Stomach (tissue), 9 donors: Measurements from ENCODE around the gene GSAP. TPM values are rescaled to one million over a fixed set of nuclear protein-coding genes. Genes with fewer than 3 reads are reported as not detected.
"Not testable (repeated sequence)": the region's sequence is repeated elsewhere in the genome, so short reads cannot be mapped to it uniquely, and the experiment has no call there.

Experiments used
- DNase-seq, 2 donors: peaks; one replicate each; pipeline versions ENCODE4 v3.0.0 to v3.0.0-alpha.2; 2013 to 2019
- H3K27ac ChIP-seq, 5 donors: fragments of 200-600 bp in 4 of 5; sonication (generic) in 4 of 5; one replicate each; pipeline ENCODE4 v1.5.1; 2013 to 2019; ENCODE audit warnings: mild to moderate bottlenecking in 1 of 5, moderate library complexity in 1 of 5
- H3K27me3 ChIP-seq, 3 donors: fragments of 200-600 bp; sonication (generic); one replicate each; pipeline ENCODE4 v1.5.1; 2017 to 2019; ENCODE audit warnings: mixed run types in 1 of 3
- H3K36me3 ChIP-seq, 4 donors: fragments of 200-600 bp; sonication (generic); 1 replicate in 3 of 4; 2 replicates in 1 of 4; pipeline ENCODE4 v1.5.1; 2016 to 2019
- H3K4me1 ChIP-seq, 4 donors: fragments of 200-600 bp; sonication (generic); one replicate each; pipeline ENCODE4 v1.5.1; 2016 to 2019
- H3K4me3 ChIP-seq, 4 donors: fragments of 200-600 bp; sonication (generic) in 3 of 4; one replicate each; pipeline ENCODE4 v1.5.1; 2016 to 2019; ENCODE audit warnings: mild to moderate bottlenecking in 1 of 4
- H3K9me3 ChIP-seq, 4 donors: fragments of 200-600 bp; sonication (generic); one replicate each; pipeline ENCODE4 v1.5.1; 2016 to 2019
- CTCF ChIP-seq, 7 experiments: fragments of 450-650 bp in 4 of 7; fragments of 200-600 bp in 3 of 7; sonication (generic) in 3 of 7; IDR thresholded peaks; one replicate each; pipeline ENCODE4 v1.5.1; 2016 to 2019; ENCODE audit warnings: antibody characterized with exemption in 7 of 7, control low read depth in 2 of 7, mild to moderate bottlenecking in 1 of 7
- EP300 ChIP-seq: sonication (generic); formaldehyde crosslinking; IDR thresholded peaks from one replicate; pipeline ENCODE4 v1.6.1; 2017; ENCODE audit warnings: antibody characterized with exemption
- POLR2A ChIP-seq, 4 donors: fragments of 450-650 bp; IDR thresholded peaks; one replicate each; pipeline ENCODE4 v1.6.1; 2016; ENCODE audit warnings: antibody characterized with exemption in 4 of 4, control low read depth in 2 of 4, mild to moderate bottlenecking in 1 of 4, moderate library complexity in 1 of 4
- POLR2AphosphoS5 ChIP-seq, 3 donors: sonication (generic); formaldehyde crosslinking; IDR thresholded peaks; one replicate each; pipeline ENCODE4 v1.6.1; 2016; ENCODE audit warnings: antibody characterized with exemption in 3 of 3
- WGBS, 5 donors: extraction: QIAGEN DNeasy Blood & Tissue Kit in 3 of 5; methylation state at CpG; one replicate each; pipeline versions ENCODE4 v1.1.5 to v1.1.7; 2013 to 2018; 5-methylcytosine and 5-hydroxymethylcytosine counted together
- intact Hi-C: fragments of 100-400 bp; cut with DNase I; formaldehyde crosslinking; loops from one replicate; pipeline ENCODE4 v1.15.1; 2023; ENCODE audit warnings: low total_unique reads
- polyA plus RNA-seq, 3 donors: library from polyadenylated mRNA; stranded (reverse); fragments of 200-250 nt; gene quantifications; one replicate each; pipeline ENCODE4 v1.2.3, GENCODE V29; 2013
- total RNA-seq, 5 donors: library from RNA; depleted of rRNA; stranded (reverse); fragments of >200 nt; gene quantifications; one replicate each; pipeline versions ENCODE4 v1.1.0 to v1.2.3, GENCODE V29; 2014 to 2016
- donor health status: healthy with polysubstance abuse.
- donor health status: Bipolar disorder and iron deficiency.
- donor health status: healthy.

GSAP gene
- total and polyA plus RNA-seq, 8 donors = 3.5 to 52.1 (median 15.9) TPM

GRCh38 chr7:77281780-77282478 lies 134.2 kb downstream of the GSAP start:
- Histone ChIP-seq H3K4me3 (peak overlapping the region in 3 of 4 donors; percentile 3 to 31 (median 30)), H3K27ac (peak overlapping the region in 4 of 5 donors; percentile 1 to 55 (median 14)), H3K9me3 (no peaks in the 10 kb centered on the region), H3K36me3 (peaks cover 0 to 5% (median 0%) of the 10 kb centered on the region in 4 donors), H3K27me3 (no peaks in the 10 kb centered on the region), H3K4me1 (peaks cover 0 to 23% (median 19%) of the 10 kb centered on the region in 4 donors)
- intact Hi-C loops = no loop called here
- TF ChIP-seq POLR2AphosphoS5 (IDR thresholded peaks at IDR 0.05) (peak in 2 of 3 donors; percentile 13 to 16), CTCF (IDR thresholded peaks at IDR 0.05) (no peak), POLR2A (IDR thresholded peaks at IDR 0.05) (no peak), EP300 (no peak)
- 26 to 43% (median 31%) methylated on average over 3 of the region's 3 CpGs for WGBS, 5 donors
- peak in 1 of 2 donors; percentile 56 for DNase-seq

DNA sequence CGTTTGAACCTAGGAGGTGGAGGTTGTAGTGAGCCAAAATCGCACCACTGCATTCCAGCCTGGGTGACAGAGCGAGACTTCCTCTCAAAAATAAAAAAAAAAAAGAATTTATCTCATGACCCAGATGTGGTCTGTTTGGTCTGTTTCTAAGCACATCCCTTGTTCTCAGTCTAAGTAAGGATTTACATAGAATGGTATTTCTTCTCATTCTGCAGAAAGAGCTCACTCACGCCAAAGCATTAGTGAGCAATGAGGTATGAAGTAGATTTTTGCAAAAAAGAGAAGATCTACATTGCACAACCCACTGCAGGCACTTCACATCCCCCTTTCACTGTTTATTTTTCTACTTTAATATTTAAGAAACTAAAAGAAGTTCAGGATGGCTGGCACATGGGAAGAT lies 140.0 kb downstream of the GSAP start:
- Histone ChIP-seq H3K4me1 (peaks cover 0 to 10% (median 6%) of the 10 kb centered on the region in 4 donors), H3K27ac (no peak overlapping the region), H3K4me3 (no peak overlapping the region), H3K9me3 (no peaks in the 10 kb centered on the region), H3K27me3 (no peaks in the 10 kb centered on the region), H3K36me3 (no peaks in the 10 kb centered on the region)
- TF ChIP-seq POLR2A (IDR thresholded peaks at IDR 0.05) (no peak), CTCF (IDR thresholded peaks at IDR 0.05) (no peak), EP300 (no peak), POLR2AphosphoS5 (IDR thresholded peaks at IDR 0.05) (no peak)
- no peak for DNase-seq
- WGBS, 5 donors = 61 to 84% (median 74%) methylated on average over 4 of the region's 4 CpGs
- intact Hi-C loops = no loop called here

- H3K27ac ChIP-seq, intact Hi-C loops, DNase-seq, H3K9me3 ChIP-seq, H3K4me3 ChIP-seq, H3K36me3 ChIP-seq, H3K4me1 ChIP-seq, H3K27me3 ChIP-seq: not testable (repeated sequence)
- 58 to 82% (median 80%) methylated on average over 2 of the region's 2 CpGs for WGBS, 5 donors
These were observed 140.5 kb downstream of the GSAP start for GRCh38 chr7:77275663-77276062.

DNA sequence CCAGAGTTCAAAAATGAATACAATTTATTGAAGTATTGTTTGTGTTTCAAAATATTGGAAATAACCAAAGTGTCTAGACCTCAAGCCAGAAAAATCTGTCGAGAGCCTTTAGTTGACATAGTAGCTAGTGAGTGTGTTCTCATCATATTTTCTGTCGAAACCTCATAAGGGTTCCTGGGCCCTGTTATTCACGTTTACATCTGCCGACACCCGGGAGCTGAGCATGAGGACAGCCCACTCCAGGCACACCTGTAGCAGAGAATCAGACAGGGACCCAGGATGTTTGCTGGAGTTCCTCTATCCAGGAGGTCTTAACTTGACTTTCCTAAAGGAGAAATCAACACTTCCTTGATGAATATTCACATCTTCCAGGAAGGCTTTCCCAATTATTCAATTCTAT lies 144.4 kb downstream of the GSAP start:
- TF ChIP-seq EP300 (no peak), POLR2AphosphoS5 (IDR thresholded peaks at IDR 0.05) (no peak), CTCF (IDR thresholded peaks at IDR 0.05) (no peak), POLR2A (IDR thresholded peaks at IDR 0.05) (no peak)
- H3K4me3 ChIP-seq = no peak overlapping the region
- H3K4me1 ChIP-seq = peaks cover 0 to 8% (median 3%) of the 10 kb centered on the region in 4 donors
- 91 to 98% (median 95%) methylated on average over 5 of the region's 5 CpGs for WGBS, 5 donors
- H3K27ac ChIP-seq = no peak overlapping the region
- no peaks in the 10 kb centered on the region for H3K9me3 ChIP-seq
- DNase-seq = no peak
- H3K36me3 ChIP-seq = no peaks in the 10 kb centered on the region
- intact Hi-C loops = no loop called here
- H3K27me3 ChIP-seq = no peaks in the 10 kb centered on the region

- 67 to 96% (median 91%) methylated on average over 1 of the region's 1 CpG for WGBS, 5 donors
- TF ChIP-seq POLR2A (IDR thresholded peaks at IDR 0.05) (no peak), CTCF (IDR thresholded peaks at IDR 0.05) (no peak), POLR2AphosphoS5 (IDR thresholded peaks at IDR 0.05) (no peak), EP300 (no peak)
- Histone ChIP-seq H3K9me3 (no peaks in the 10 kb centered on the region), H3K36me3 (no peaks in the 10 kb centered on the region), H3K27ac (no peak overlapping the region), H3K4me1 (peaks cover 0 to 8% (median 3%) of the 10 kb centered on the region in 4 donors), H3K27me3 (no peaks in the 10 kb centered on the region), H3K4me3 (no peak overlapping the region)
- intact Hi-C loops = no loop called here
- DNase-seq = no peak
These were observed 146.1 kb downstream of the GSAP start for GRCh38 chr7:77270094-77270480.
